Measurements from ENCODE around the gene WDR74. TPM values are rescaled to one million over a fixed set of nuclear protein-coding genes. Genes with fewer than 3 reads are reported as not detected.
A peak's percentile ranks its signal among the peaks of the same experiment; 100 is the strongest.

The WDR74 gene
- total and polyA plus RNA-seq, 9 of the 15 experiments (the other 6 are each of a cell fraction or from before 2014, with no cell fraction given), result 32.7 to 210 (median 114) TPM

GRCh38 chr11:62787005-62787759 is 52.2 kb downstream of the WDR74 start, which contains the start of gene TMEM179B (continued):
- peak in 1 of 2 experiments; percentile 16 for TF ChIP-seq AFF1 (IDR thresholded peaks at IDR 0.05; ENCODE audit: low read depth in 1 of 2, partially characterized antibody in 2 of 2)
- TF ChIP-seq GABPB1 (CRISPR knock-in tag; IDR thresholded peaks at IDR 0.05), result peak; percentile 99
- TF ChIP-seq POLR2B (IDR thresholded peaks at IDR 0.05; ENCODE audit: low read depth, partially characterized antibody), result peak; percentile 94
- peak; percentile 64 for TF ChIP-seq TAF9B (IDR thresholded peaks at IDR 0.05; ENCODE audit: partially characterized antibody)
- no peak for TF ChIP-seq BRD4 (IDR thresholded peaks at IDR 0.05)
- TF ChIP-seq KDM5B (IDR thresholded peaks at IDR 0.05; ENCODE audit: insufficient replicate concordance, low read depth, low read length), result peak; percentile 97
- no peak for TF ChIP-seq ARNT (IDR thresholded peaks at IDR 0.05)
- no peak for TF ChIP-seq ZC3H11A (IDR thresholded peaks at IDR 0.05; ENCODE audit: low read depth, low read length)
- TF ChIP-seq ZNF444 (CRISPR knock-in tag; IDR thresholded peaks at IDR 0.05), result no peak
- TF ChIP-seq CEBPZ (IDR thresholded peaks at IDR 0.05; ENCODE audit: borderline replicate concordance, low read depth, low read length), result 0 out of 2 replicates have a peak, but pooled peaks have one; percentile 9
- peak; percentile 89 for TF ChIP-seq JUND (IDR thresholded peaks at IDR 0.05; ENCODE audit: borderline replicate concordance, low read depth, low read length)
- peak; percentile 73; the same call in 2 of the 3 replicates for TF ChIP-seq JUND (tag; IDR thresholded peaks at IDR 0.05; ENCODE audit: borderline replicate concordance, low read depth, low read length)
- no peak for TF ChIP-seq ZNF785 (CRISPR knock-in tag; IDR thresholded peaks at IDR 0.05)
- TF ChIP-seq RAD21 (CRISPR knock-in tag; conservative IDR thresholded peaks at IDR 0.05 in 1 of 2, IDR thresholded peaks at IDR 0.05 in 1 of 2), result peak; percentile 28 to 52; a peak in 3 of 4 replicates
- peak; percentile 94 for TF ChIP-seq E2F5 (CRISPR knock-in tag; IDR thresholded peaks at IDR 0.05)
- peak; percentile 63 for TF ChIP-seq TAF7 (tag; IDR thresholded peaks at IDR 0.05)

All from K562 (cell line).